MCF 10A (cell line): ENCODE results near the gene CCNA2. TPM values are rescaled to one million over a fixed set of nuclear protein-coding genes. Genes with fewer than 3 reads are reported as not detected.
A peak's percentile ranks its signal among the peaks of the same experiment; 100 is the strongest.

Source experiments
- BruUV-seq: library from RNA; stranded (reverse); fragments of 400-500 nt; replicated peaks from 2 replicates; lab custom pipeline; 2021; lab: Mats Ljungman, UMichigan
- CTCF ChIA-PET: fragments of 300-600 bp; sonication (Branson Sonifier 250); formaldehyde crosslinking; extraction: SDS; loops from one replicate; lab custom pipeline; 2021; ENCODE audit warnings: antibody characterized with exemption, inconsistent platforms; lab: Yijun Ruan, JAX
- POLR2A ChIA-PET: fragments of 300-600, 350-650 bp; sonication (Branson Sonifier 250); formaldehyde crosslinking; extraction: SDS; loops from one replicate; lab custom pipeline; 2020; ENCODE audit warnings: antibody characterized with exemption, inconsistent platforms; lab: Yijun Ruan, JAX
- DNase-seq: peaks from one replicate; pipeline ENCODE4 v3.0.0-alpha.2; 2018; ENCODE audit not compliant: unreplicated experiment
- H3K27ac Mint-ChIP-seq: one replicate; pipeline ENCODE4 v1.8.0; 2022; ENCODE audit warnings: mild to moderate bottlenecking, low read depth, mixed read lengths; ENCODE audit not compliant: unreplicated experiment
- H3K27me3 Mint-ChIP-seq: one replicate; pipeline ENCODE4 v1.8.0; 2022; ENCODE audit warnings: mixed read lengths; ENCODE audit not compliant: insufficient read depth, unreplicated experiment
- H3K36me3 Mint-ChIP-seq: one replicate; pipeline ENCODE4 v1.8.0; 2022; ENCODE audit warnings: mild to moderate bottlenecking, moderate library complexity, mixed read lengths; ENCODE audit not compliant: insufficient read depth, unreplicated experiment
- H3K4me1 Mint-ChIP-seq: one replicate; pipeline ENCODE4 v1.8.0; 2022; ENCODE audit warnings: mixed read lengths; ENCODE audit not compliant: insufficient read depth, unreplicated experiment
- H3K4me3 Mint-ChIP-seq: one replicate; pipeline ENCODE4 v1.8.0; 2022; ENCODE audit warnings: mild to moderate bottlenecking, moderate library complexity, mixed read lengths; ENCODE audit not compliant: unreplicated experiment
- H3K9me3 Mint-ChIP-seq: one replicate; pipeline ENCODE4 v1.8.0; 2022; ENCODE audit warnings: mixed read lengths; ENCODE audit not compliant: unreplicated experiment
- CTCF ChIP-seq: fragments of 200-600 bp; IDR thresholded peaks from one replicate; pipeline ENCODE4 v1.8.0; 2022; ENCODE audit warnings: antibody characterized with exemption, mild to moderate bottlenecking; ENCODE audit not compliant: unreplicated experiment
- intact Hi-C: fragments of 100-400 bp; cut with micrococcal nuclease; formaldehyde crosslinking; loops from 2 replicates; pipeline ENCODE4 v1.14.1; 2022
- total RNA-seq: library from RNA; stranded (reverse); gene quantifications from 2 replicates; pipeline ENCODE4 v1.2.3, GENCODE V29; 2022

Gene CCNA2
- total RNA-seq, 1 experiment from 2014 or later: 22.0 TPM

- ChIA-PET POLR2A (interaction anchor here (0.6 to 3.1 kb wide), 14 partner anchors 8 to 176 kb away, joined by 3 to 31 read pairs (median 6); partner anchors contain the start of genes ANXA5 and CCNA2), CTCF (no interaction called here)
- Mint-ChIP-seq H3K9me3 (no peaks in the 10 kb centered on the region), H3K4me1 (peaks cover 17% of the 10 kb centered on the region), H3K36me3 (peaks cover 34% of the 10 kb centered on the region), H3K27ac (peak within 1 kb of the TSS; percentile 90), H3K27me3 (no peaks in the 10 kb centered on the region), H3K4me3 (peak within 1 kb of the TSS; percentile 86)
- TF ChIP-seq CTCF: no peak
- BruUV-seq: no TSS peak
- peak; percentile 93 for DNase-seq
- intact Hi-C loops: loop anchor here (5.0 kb wide), 1 partner anchor 104 kb away; the partner anchor contains the start of gene ANXA5
These were observed 22.5 kb downstream of the CCNA2 start, which contains the start of gene EXOSC9 for GRCh38 chr4:121800961-121801714. Gene EXOSC9, plus strand, starts transcription at chr4:121801323. Its CDS starts 102 bp downstream, at chr4:121801425.

- ChIA-PET CTCF (no interaction called here), POLR2A (interaction anchor here (0.9 to 3.1 kb wide), 6 partner anchors 14 to 104 kb away, joined by 4 to 31 read pairs (median 10); partner anchors contain the start of genes ANXA5 and CCNA2)
- BruUV-seq: TSS peak; percentile 99
- DNase-seq: no peak
- Mint-ChIP-seq H3K9me3 (no peaks in the 10 kb centered on the region), H3K27me3 (no peaks in the 10 kb centered on the region), H3K4me3 (peak overlapping the region; percentile 86), H3K36me3 (peaks cover 29% of the 10 kb centered on the region), H3K27ac (peak overlapping the region; percentile 90), H3K4me1 (peaks cover 22% of the 10 kb centered on the region)
- TF ChIP-seq CTCF: no peak
- intact Hi-C loops: loop anchor here (5.0 kb wide), 1 partner anchor 103 kb away; the partner anchor contains the start of gene ANXA5
These were observed 23.1 kb downstream of the CCNA2 start for GRCh38 chr4:121800638-121800960.

- ChIA-PET POLR2A (interaction anchor here (1.9 to 3.1 kb wide), 3 partner anchors 18 to 104 kb away, joined by 7 to 31 read pairs (median 11); partner anchors contain the start of genes ANXA5 and CCNA2), CTCF (interaction anchor here (0.5 kb wide), 1 partner anchor 10 kb away, joined by 3 read pairs; no protein-coding TSS in a partner anchor)
- no peak for DNase-seq
- TF ChIP-seq CTCF: no peak
- Mint-ChIP-seq H3K27ac (no peak overlapping the region), H3K9me3 (no peaks in the 10 kb centered on the region), H3K27me3 (no peaks in the 10 kb centered on the region), H3K4me3 (no peak overlapping the region), H3K4me1 (peaks cover 27% of the 10 kb centered on the region), H3K36me3 (peaks cover 23% of the 10 kb centered on the region)
- intact Hi-C loops: loop anchor here (5.0 kb wide), 1 partner anchor 103 kb away; the partner anchor contains the start of gene ANXA5
- BruUV-seq: no TSS peak
These were observed 23.7 kb downstream of the CCNA2 start for GRCh38 chr4:121799867-121800501.
